ENCODE data around the gene CACNA2D3.

DNA sequence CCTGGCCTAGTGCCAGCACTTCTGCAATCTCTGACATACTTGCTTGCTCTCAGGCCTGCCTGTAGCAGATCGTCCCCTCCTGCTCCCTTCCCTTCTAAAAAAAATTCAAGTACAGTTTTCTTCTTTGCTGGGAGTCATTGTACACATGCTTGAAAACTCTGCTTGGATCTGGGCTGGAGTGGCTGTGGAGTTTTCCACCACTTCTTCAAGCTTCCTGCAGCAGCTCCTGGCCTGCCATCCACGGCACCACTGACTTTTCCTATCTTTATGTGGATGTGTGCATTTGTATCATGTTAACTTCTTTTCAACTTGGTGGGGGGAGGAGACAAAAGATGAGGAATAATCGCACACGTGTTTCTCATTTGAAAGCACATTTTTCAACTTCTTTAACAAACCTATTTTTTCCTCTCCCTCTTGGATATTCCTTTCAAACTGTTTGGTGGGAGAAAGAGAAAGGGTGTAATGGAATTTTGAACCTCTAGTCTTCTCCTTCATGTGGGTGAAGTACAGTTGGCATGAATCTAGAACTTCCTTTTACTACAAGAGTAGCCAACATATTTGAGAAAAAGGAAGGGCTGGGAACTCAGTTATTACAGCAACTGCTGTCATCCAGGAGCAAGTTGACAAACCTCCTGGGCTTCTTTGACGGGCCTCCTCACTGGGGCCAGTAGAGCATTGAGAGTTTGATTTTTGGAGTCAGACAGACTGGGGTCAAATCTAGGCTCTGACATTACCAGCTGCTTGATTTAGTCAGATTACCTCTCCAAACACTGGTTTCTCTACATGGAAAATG is 866.7 kb downstream of the CACNA2D3 start:
- no peak for TF ChIP-seq CTCF (IDR thresholded peaks at IDR 0.05)
- TF ChIP-seq POLR2A (IDR thresholded peaks at IDR 0.05): no peak
